ENCODE data around the gene UBAC2.

- TF ChIP-seq, protein P1, sequence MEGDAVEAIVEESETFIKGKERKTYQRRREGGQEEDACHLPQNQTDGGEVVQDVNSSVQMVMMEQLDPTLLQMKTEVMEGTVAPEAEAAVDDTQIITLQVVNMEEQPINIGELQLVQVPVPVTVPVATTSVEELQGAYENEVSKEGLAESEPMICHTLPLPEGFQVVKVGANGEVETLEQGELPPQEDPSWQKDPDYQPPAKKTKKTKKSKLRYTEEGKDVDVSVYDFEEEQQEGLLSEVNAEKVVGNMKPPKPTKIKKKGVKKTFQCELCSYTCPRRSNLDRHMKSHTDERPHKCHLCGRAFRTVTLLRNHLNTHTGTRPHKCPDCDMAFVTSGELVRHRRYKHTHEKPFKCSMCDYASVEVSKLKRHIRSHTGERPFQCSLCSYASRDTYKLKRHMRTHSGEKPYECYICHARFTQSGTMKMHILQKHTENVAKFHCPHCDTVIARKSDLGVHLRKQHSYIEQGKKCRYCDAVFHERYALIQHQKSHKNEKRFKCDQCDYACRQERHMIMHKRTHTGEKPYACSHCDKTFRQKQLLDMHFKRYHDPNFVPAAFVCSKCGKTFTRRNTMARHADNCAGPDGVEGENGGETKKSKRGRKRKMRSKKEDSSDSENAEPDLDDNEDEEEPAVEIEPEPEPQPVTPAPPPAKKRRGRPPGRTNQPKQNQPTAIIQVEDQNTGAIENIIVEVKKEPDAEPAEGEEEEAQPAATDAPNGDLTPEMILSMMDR (IDR thresholded peaks at IDR 0.05), result no peak
- TF ChIP-seq POLR2AphosphoS5 (IDR thresholded peaks at IDR 0.05) (no peak), EP300 (IDR thresholded peaks at IDR 0.05) (no peak), POLR2A (IDR thresholded peaks at IDR 0.05) (no peak)
Measured at GRCh38 chr13:99414048-99414995, 213.7 kb downstream of the UBAC2 start.

All from sigmoid colon (tissue), 4 donors.